GM12864 (cell line): ENCODE results near the gene MRPL48.

Source experiments
- DNase-seq: peaks from one replicate; pipeline ENCODE4 v3.0.0-alpha.2; 2011; ENCODE audit warnings: low read depth
- H3K4me3 ChIP-seq: 2 replicates; pipeline ENCODE4 v1.5.1; 2011; ENCODE audit warnings: mild to moderate bottlenecking, low read depth, low read length, control low read depth
- CTCF ChIP-seq: IDR thresholded peaks from 2 replicates; pipeline ENCODE4 v1.5.1; 2011; ENCODE audit warnings: low read depth, mild to moderate bottlenecking, moderate library complexity, low read length, control low read depth, inconsistent platforms; ENCODE audit errors: missing control alignments

The MRPL48 gene

GRCh38 chr11:73914284-73914683 lies 126.6 kb downstream of the MRPL48 start:
- no peak for DNase-seq
- TF ChIP-seq CTCF, result no peak
- H3K4me3 ChIP-seq, result no peak overlapping the region
